Vagina (tissue), 2 donors: ENCODE data around the gene THAP4. TPM values are rescaled to one million over a fixed set of nuclear protein-coding genes. Genes with fewer than 3 reads are reported as not detected.

Experiments
- DNase-seq, 2 donors: peaks; one replicate each; pipeline ENCODE4 v3.0.0-alpha.2; 2017; ENCODE audit errors: extremely low spot score in 2 of 2
- H3K27ac ChIP-seq: fragments of 200-600 bp; sonication (generic); one replicate; pipeline ENCODE4 v1.5.1; 2019
- H3K27me3 ChIP-seq: fragments of 200-600 bp; sonication (generic); one replicate; pipeline ENCODE4 v1.5.1; 2019
- H3K36me3 ChIP-seq, 2 donors: fragments of 200-600 bp; sonication (generic); one replicate each; pipeline ENCODE4 v1.5.1; 2017 to 2019
- H3K4me1 ChIP-seq: fragments of 200-600 bp; sonication (generic); one replicate; pipeline ENCODE4 v1.5.1; 2019
- H3K4me3 ChIP-seq, 2 donors: fragments of 200-600 bp; sonication (generic); 1 replicate in 1 of 2; 2 replicates in 1 of 2; pipeline ENCODE4 v1.5.1; 2016 to 2019
- H3K9me3 ChIP-seq: fragments of 200-600 bp; sonication (generic); one replicate; pipeline ENCODE4 v1.5.1; 2019
- CTCF ChIP-seq, 3 experiments: fragments of 450-650 bp in 2 of 3; fragments of 200-600 bp in 1 of 3; sonication (generic) in 1 of 3; IDR thresholded peaks; one replicate each; pipeline ENCODE4 v1.5.1; 2017 to 2019; ENCODE audit warnings: antibody characterized with exemption in 3 of 3, mild to moderate bottlenecking in 2 of 3, moderate library complexity in 2 of 3
- POLR2A ChIP-seq, 2 donors: fragments of 450-650 bp; IDR thresholded peaks; one replicate each; pipeline ENCODE4 v1.6.1; 2017; ENCODE audit warnings: antibody characterized with exemption in 2 of 2, mild to moderate bottlenecking in 2 of 2, moderate library complexity in 2 of 2
- POLR2AphosphoS5 ChIP-seq, 2 donors: sonication (generic); formaldehyde crosslinking; IDR thresholded peaks; one replicate each; pipeline ENCODE4 v1.9.0; 2017; ENCODE audit warnings: antibody characterized with exemption in 2 of 2, mild to moderate bottlenecking in 2 of 2, low read depth in 1 of 2; ENCODE audit not compliant: insufficient read depth in 1 of 2
- intact Hi-C: fragments of 100-400 bp; cut with DNase I; formaldehyde crosslinking; loops from one replicate; pipeline ENCODE4 v1.15.1; 2023
- total RNA-seq: library from RNA; depleted of rRNA; stranded (reverse); fragments of >200 nt; gene quantifications from one replicate; pipeline ENCODE4 v1.2.3, GENCODE V29; 2016

Gene THAP4
- total RNA-seq, 1 donor from 2014 or later = 44.4 TPM

- Histone ChIP-seq H3K4me1 (no peaks in the 10 kb centered on the region), H3K27me3 (no peaks in the 10 kb centered on the region), H3K36me3 (peaks cover 0 to 49% of the 10 kb centered on the region in 2 donors), H3K4me3 (no peak overlapping the region), H3K27ac (no peak overlapping the region), H3K9me3 (no peaks in the 10 kb centered on the region)
- intact Hi-C loops = no loop called here
- DNase-seq = no peak
- no peak for TF ChIP-seq POLR2AphosphoS5 (IDR thresholded peaks at IDR 0.05; ENCODE audit: insufficient read depth in 1 of 2, low read depth in 1 of 2)
- TF ChIP-seq CTCF (IDR thresholded peaks at IDR 0.05) = no peak
- no peak for TF ChIP-seq POLR2A (IDR thresholded peaks at IDR 0.05)
These were observed 37.3 kb downstream of the THAP4 start for GRCh38 chr2:241599615-241600014.

- no peaks in the 10 kb centered on the region for H3K4me1 ChIP-seq
- H3K4me3 ChIP-seq = no peak overlapping the region
- no peak for DNase-seq
- no peak for TF ChIP-seq POLR2AphosphoS5 (IDR thresholded peaks at IDR 0.05; ENCODE audit: insufficient read depth in 1 of 2, low read depth in 1 of 2)
- TF ChIP-seq CTCF (IDR thresholded peaks at IDR 0.05) = peak in 1 of 3 experiments; percentile 6
- no peaks in the 10 kb centered on the region for H3K9me3 ChIP-seq
- H3K27me3 ChIP-seq = no peaks in the 10 kb centered on the region
- intact Hi-C loops = no loop called here
- no peak overlapping the region for H3K27ac ChIP-seq
- peaks cover 0 to 56% of the 10 kb centered on the region in 2 donors for H3K36me3 ChIP-seq
These were observed 38.5 kb downstream of the THAP4 start for GRCh38 chr2:241598487-241598886.

- Histone ChIP-seq H3K27ac (no peak overlapping the region), H3K4me3 (no peak overlapping the region), H3K36me3 (peaks cover 0 to 59% of the 10 kb centered on the region in 2 donors), H3K9me3 (no peaks in the 10 kb centered on the region), H3K27me3 (no peaks in the 10 kb centered on the region), H3K4me1 (no peaks in the 10 kb centered on the region)
- no peak for TF ChIP-seq POLR2A (IDR thresholded peaks at IDR 0.05)
- TF ChIP-seq POLR2AphosphoS5 (IDR thresholded peaks at IDR 0.05; ENCODE audit: insufficient read depth in 1 of 2, low read depth in 1 of 2) = no peak
- TF ChIP-seq CTCF (IDR thresholded peaks at IDR 0.05) = no peak
- intact Hi-C loops = no loop called here
- DNase-seq = no peak
These were observed 38.9 kb downstream of the THAP4 start for GRCh38 chr2:241598061-241598460.

GRCh38 chr2:241597561-241597960 lies 39.4 kb downstream of the THAP4 start:
- Histone ChIP-seq H3K4me1 (no peaks in the 10 kb centered on the region), H3K36me3 (peaks cover 0 to 56% of the 10 kb centered on the region in 2 donors), H3K9me3 (no peaks in the 10 kb centered on the region), H3K27me3 (no peaks in the 10 kb centered on the region), H3K27ac (no peak overlapping the region), H3K4me3 (no peak overlapping the region)
- intact Hi-C loops = no loop called here
- no peak for DNase-seq
- TF ChIP-seq POLR2AphosphoS5 (IDR thresholded peaks at IDR 0.05; ENCODE audit: insufficient read depth in 1 of 2, low read depth in 1 of 2) = no peak

- Histone ChIP-seq H3K36me3 (peaks cover 0 to 42% of the 10 kb centered on the region in 2 donors), H3K4me3 (no peak overlapping the region), H3K27me3 (no peaks in the 10 kb centered on the region), H3K9me3 (no peaks in the 10 kb centered on the region), H3K27ac (no peak overlapping the region), H3K4me1 (no peaks in the 10 kb centered on the region)
- intact Hi-C loops = no loop called here
- no peak for TF ChIP-seq POLR2A (IDR thresholded peaks at IDR 0.05)
- no peak for TF ChIP-seq CTCF (IDR thresholded peaks at IDR 0.05)
- no peak for TF ChIP-seq POLR2AphosphoS5 (IDR thresholded peaks at IDR 0.05; ENCODE audit: insufficient read depth in 1 of 2, low read depth in 1 of 2)
- no peak for DNase-seq
These were observed 41.3 kb downstream of the THAP4 start for GRCh38 chr2:241595600-241596140.
